PC-9 (cell line): ENCODE measurements around the gene CD83.

Source experiments
- EZH2 ChIP-seq: fragments of 200-600 bp; sonication (generic); IDR thresholded peaks from 2 replicates; pipeline ENCODE4 v1.8.0; 2017; ENCODE audit warnings: antibody characterized with exemption, low read depth
- TF ChIP-seq, protein P1 (sequence below): fragments of 200-600 bp; sonication (generic); conservative IDR thresholded peaks from 2 replicates; pipeline ENCODE4 v1.6.1; 2017; ENCODE audit warnings: mixed run types, antibody characterized with exemption, mild to moderate bottlenecking, moderate library complexity

DNA sequence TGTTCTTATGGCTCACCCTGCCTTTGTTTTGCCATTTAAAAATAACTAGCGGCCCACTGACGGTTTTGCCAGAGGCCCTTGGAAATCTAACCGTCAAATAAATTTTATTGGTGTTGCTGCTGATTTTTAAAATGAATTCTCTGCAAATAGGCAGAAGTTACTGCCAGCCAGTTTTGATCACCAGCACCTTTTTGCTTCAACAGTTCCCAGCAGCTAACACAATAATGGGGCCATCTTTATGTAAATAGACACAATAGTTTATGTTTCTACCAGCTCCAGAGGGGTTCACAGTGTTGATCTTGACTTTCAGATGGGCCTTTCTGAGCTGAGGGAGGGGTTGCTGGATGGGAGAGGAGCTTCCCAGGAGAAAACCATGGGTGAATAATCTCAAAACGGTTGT lies 11.2 kb downstream of the CD83 start:
- TF ChIP-seq, protein P1, sequence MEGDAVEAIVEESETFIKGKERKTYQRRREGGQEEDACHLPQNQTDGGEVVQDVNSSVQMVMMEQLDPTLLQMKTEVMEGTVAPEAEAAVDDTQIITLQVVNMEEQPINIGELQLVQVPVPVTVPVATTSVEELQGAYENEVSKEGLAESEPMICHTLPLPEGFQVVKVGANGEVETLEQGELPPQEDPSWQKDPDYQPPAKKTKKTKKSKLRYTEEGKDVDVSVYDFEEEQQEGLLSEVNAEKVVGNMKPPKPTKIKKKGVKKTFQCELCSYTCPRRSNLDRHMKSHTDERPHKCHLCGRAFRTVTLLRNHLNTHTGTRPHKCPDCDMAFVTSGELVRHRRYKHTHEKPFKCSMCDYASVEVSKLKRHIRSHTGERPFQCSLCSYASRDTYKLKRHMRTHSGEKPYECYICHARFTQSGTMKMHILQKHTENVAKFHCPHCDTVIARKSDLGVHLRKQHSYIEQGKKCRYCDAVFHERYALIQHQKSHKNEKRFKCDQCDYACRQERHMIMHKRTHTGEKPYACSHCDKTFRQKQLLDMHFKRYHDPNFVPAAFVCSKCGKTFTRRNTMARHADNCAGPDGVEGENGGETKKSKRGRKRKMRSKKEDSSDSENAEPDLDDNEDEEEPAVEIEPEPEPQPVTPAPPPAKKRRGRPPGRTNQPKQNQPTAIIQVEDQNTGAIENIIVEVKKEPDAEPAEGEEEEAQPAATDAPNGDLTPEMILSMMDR: no peak
- no peak for TF ChIP-seq EZH2
